GM19238 (cell line): ENCODE results near the gene LATS1.
"Not testable (repeated sequence)": the region's sequence is repeated elsewhere in the genome, so short reads cannot be mapped to it uniquely, and the experiment has no call there.

ENCODE experiments used
- DNase-seq: peaks from one replicate; pipeline ENCODE4 v3.0.0; 2011; ENCODE audit warnings: low spot score; ENCODE audit not compliant: insufficient read length

The LATS1 gene

GRCh38 chr6:149728499-149729234, 10.8 kb upstream of the LATS1 start:
- DNase-seq, result no peak

GRCh38 chr6:149727793-149728498, 10.0 kb upstream of the LATS1 start:
- no peak for DNase-seq

- no peak for DNase-seq
These were observed 7.9 kb upstream of the LATS1 start for GRCh38 chr6:149725785-149726184.

GRCh38 chr6:149723771-149724417, 6.0 kb upstream of the LATS1 start:
- no peak for DNase-seq

- no peak for DNase-seq
These were observed 5.4 kb upstream of the LATS1 start for GRCh38 chr6:149723262-149723661.

GRCh38 chr6:149719531-149719930, 1.6 kb upstream of the LATS1 start:
- DNase-seq, result no peak

GRCh38 chr6:149717255-149717587, 680 bp downstream of the LATS1 start:
- no peak for DNase-seq

- no peak for DNase-seq
These were observed 1.5 kb downstream of the LATS1 start for GRCh38 chr6:149716181-149716963.

GRCh38 chr6:149714442-149714841, 3.5 kb downstream of the LATS1 start:
- DNase-seq, result no peak

- DNase-seq, result no peak
These were observed 6.2 kb downstream of the LATS1 start for GRCh38 chr6:149711711-149712110.

GRCh38 chr6:149701714-149702113, 16.2 kb downstream of the LATS1 start:
- DNase-seq, result no peak

GRCh38 chr6:149699150-149699549, 18.8 kb downstream of the LATS1 start:
- DNase-seq, result no peak

- DNase-seq, result no peak
These were observed 19.7 kb downstream of the LATS1 start for GRCh38 chr6:149698175-149698574.

GRCh38 chr6:149696901-149697300, 21.0 kb downstream of the LATS1 start:
- no peak for DNase-seq

GRCh38 chr6:149694921-149695320, 23.0 kb downstream of the LATS1 start:
- DNase-seq, result no peak

- DNase-seq, result no peak
These were observed 26.7 kb downstream of the LATS1 start for GRCh38 chr6:149691201-149691600.

- DNase-seq, result no peak
These were observed 31.7 kb downstream of the LATS1 start for GRCh38 chr6:149686230-149686629.

- DNase-seq, result no peak
These were observed 34.5 kb downstream of the LATS1 start for GRCh38 chr6:149683256-149683859.

- DNase-seq, result not testable (repeated sequence)
These were observed 36.1 kb downstream of the LATS1 start for GRCh38 chr6:149681845-149682244.

- DNase-seq, result no peak
These were observed 36.7 kb downstream of the LATS1 start for GRCh38 chr6:149681209-149681608.

GRCh38 chr6:149680503-149680902, 37.4 kb downstream of the LATS1 start:
- peak; percentile 4 for DNase-seq
